Heart right ventricle (tissue), 16 donors: ENCODE measurements around the gene MACIR. TPM values are rescaled to one million over a fixed set of nuclear protein-coding genes. Genes with fewer than 3 reads are reported as not detected.

Experiments used
- ATAC-seq, 8 donors: fragments of 200-7000 bp; cut with Tn5 transposase; one replicate each; pipeline ENCODE4 v1.9.1; 2020; ENCODE audit warnings: mild to moderate bottlenecking in 8 of 8, moderate library complexity in 8 of 8, moderate number of reproducible peaks in 1 of 8
- DNase-seq, 2 donors: peaks; one replicate each; pipeline ENCODE4 v3.0.0-alpha.2; 2020
- H3K27ac ChIP-seq, 10 donors: fragments of 200-600 bp; sonication (generic) in 2 of 10; one replicate each; pipeline versions ENCODE4 v1.5.0 to v1.8.0; 2020 to 2022; ENCODE audit warnings: mild to moderate bottlenecking in 3 of 10
- H3K27me3 ChIP-seq, 7 donors: fragments of 200-600 bp; one replicate each; pipeline ENCODE4 v1.8.0; 2021 to 2022; ENCODE audit warnings: mild to moderate bottlenecking in 2 of 7
- H3K36me3 ChIP-seq, 9 donors: fragments of 200-600 bp; sonication (generic) in 1 of 9; one replicate each; pipeline versions ENCODE4 v1.5.0 to v1.8.0; 2020 to 2022; ENCODE audit warnings: mild to moderate bottlenecking in 2 of 9
- H3K4me1 ChIP-seq, 9 donors: fragments of 200-600 bp; sonication (generic) in 1 of 9; one replicate each; pipeline versions ENCODE4 v1.5.0 to v1.8.0; 2020 to 2022; ENCODE audit warnings: mild to moderate bottlenecking in 4 of 9
- H3K4me3 ChIP-seq, 10 donors: fragments of 200-600 bp; sonication (generic) in 2 of 10; one replicate each; pipeline versions ENCODE4 v1.5.0 to v1.8.0; 2020 to 2022; ENCODE audit warnings: mild to moderate bottlenecking in 7 of 10, moderate library complexity in 2 of 10
- H3K9me3 ChIP-seq, 11 donors: fragments of 200-600 bp in 10 of 11; sonication (generic) in 2 of 11; one replicate each; pipeline versions ENCODE4 v1.5.0 to v1.8.0; 2013 to 2022; ENCODE audit warnings: mild to moderate bottlenecking in 2 of 11, control low read depth in 1 of 11, moderate library complexity in 1 of 11
- WGBS, 2 donors: extraction: QIAGEN DNeasy Blood & Tissue Kit; methylation state at CpG; one replicate each; pipeline ENCODE4 v1.1.7; 2013; ENCODE audit warnings: inconsistent platforms in 1 of 2; 5-methylcytosine and 5-hydroxymethylcytosine counted together
- intact Hi-C, 10 donors: fragments of 100-400 bp; cut with DNase I; formaldehyde crosslinking; loops; one replicate each; pipeline versions ENCODE4 v1.11.1 to v1.14.2; 2022
- polyA plus RNA-seq, 2 donors: library from polyadenylated mRNA; stranded (reverse); fragments of 200-250 nt; gene quantifications; one replicate each; pipeline ENCODE4 v1.2.3, GENCODE V29; 2013
- total RNA-seq, 10 donors: library from RNA; stranded (reverse); fragmentation: NEBNext Ultra II Directional in 3 of 10; extraction: Animal tissue kit (Norgen Biotek cat#: 25700) in 3 of 10; gene quantifications; one replicate each; pipeline versions ENCODE4 v1.2.1 to v1.2.4, GENCODE V29; 2021 to 2023
- TF ChIP-seq, protein P1 (sequence below), 9 donors: fragments of 200-600 bp; sonication (generic) in 2 of 9; IDR thresholded peaks; one replicate each; pipeline versions ENCODE4 v1.5.0 to v1.8.0; 2021 to 2022; ENCODE audit warnings: antibody characterized with exemption in 9 of 9, mild to moderate bottlenecking in 5 of 9, moderate library complexity in 1 of 9
- donor health status: Arrhythmogenic right ventricular cardiomyopathy.
- donor health status: ischemic (EF 13 %, LVEDD 7.1; RV severe dilation, severe dysfunction).
- donor health status: healthy with polysubstance abuse.
- donor health status: DM: no; HTN: yes; CAD: no.
- donor health status: DM: no; HTN: no; CAD: no.
- donor health status: ischemic (EF 25% LVEDD 6.9; RV normal size, moderate dysfunction).
- donor health status: ischemic (EF 25% LVEDD 5.7; RV mildly dilated, moderate dysfunction).
- donor health status: healthy.
- donor health status: DM: yes; HTN: yes; CAD: no.
- donor health status: Ischemic cardiomyopathy.
- donor health status: ischemic (EF 35%, LVEDD 5.7; RV mildly dilated, moderate dysfunction).
- donor health status: nonischemic (EF 11% LVEDD 7.7; RV severe dilation, severe dysfunction).
- donor health status: DM: yes; HTN: yes; CAD: no.
- donor health status: PGD.
- donor health status: ischemic (EF 29% LVEDD 5.4; RV normal size, mild dysfunction).
- donor health status: nonischemic (EF 23%, LVEDD 6.1; RV moderate dilation, normal function).

Gene MACIR
- total and polyA plus RNA-seq, 12 donors, result 1.8 to 5.1 (median 3.8) TPM

DNA sequence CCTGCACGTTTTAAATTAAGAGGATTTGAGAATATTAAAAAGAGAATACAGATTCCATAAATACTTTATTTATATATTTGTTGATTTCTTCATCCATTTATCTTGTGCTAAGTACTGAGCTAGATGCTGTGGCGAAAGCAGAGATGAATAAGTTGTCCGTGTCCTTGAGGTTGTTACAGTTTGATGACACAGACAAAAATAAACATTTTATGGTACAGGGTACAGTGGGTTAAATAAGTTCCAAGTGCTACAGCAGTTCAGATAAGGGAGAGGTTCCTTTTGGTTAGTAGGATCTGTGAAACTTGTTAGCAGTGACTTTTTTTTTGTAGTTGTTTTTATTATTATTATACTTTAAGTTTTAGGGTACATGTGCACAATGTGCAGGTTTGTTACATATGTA is 50.2 kb downstream of the MACIR start:
- no peak for DNase-seq
- 72 to 83% methylated on average over 3 of the region's 3 CpGs for WGBS, 2 donors
- Histone ChIP-seq H3K36me3 (no peaks in the 10 kb centered on the region), H3K4me1 (no peaks in the 10 kb centered on the region), H3K27ac (no peak overlapping the region), H3K4me3 (no peak overlapping the region), H3K27me3 (no peaks in the 10 kb centered on the region), H3K9me3 (peaks cover 0 to 4% (median 0%) of the 10 kb centered on the region in 11 donors)
- TF ChIP-seq, protein P1, sequence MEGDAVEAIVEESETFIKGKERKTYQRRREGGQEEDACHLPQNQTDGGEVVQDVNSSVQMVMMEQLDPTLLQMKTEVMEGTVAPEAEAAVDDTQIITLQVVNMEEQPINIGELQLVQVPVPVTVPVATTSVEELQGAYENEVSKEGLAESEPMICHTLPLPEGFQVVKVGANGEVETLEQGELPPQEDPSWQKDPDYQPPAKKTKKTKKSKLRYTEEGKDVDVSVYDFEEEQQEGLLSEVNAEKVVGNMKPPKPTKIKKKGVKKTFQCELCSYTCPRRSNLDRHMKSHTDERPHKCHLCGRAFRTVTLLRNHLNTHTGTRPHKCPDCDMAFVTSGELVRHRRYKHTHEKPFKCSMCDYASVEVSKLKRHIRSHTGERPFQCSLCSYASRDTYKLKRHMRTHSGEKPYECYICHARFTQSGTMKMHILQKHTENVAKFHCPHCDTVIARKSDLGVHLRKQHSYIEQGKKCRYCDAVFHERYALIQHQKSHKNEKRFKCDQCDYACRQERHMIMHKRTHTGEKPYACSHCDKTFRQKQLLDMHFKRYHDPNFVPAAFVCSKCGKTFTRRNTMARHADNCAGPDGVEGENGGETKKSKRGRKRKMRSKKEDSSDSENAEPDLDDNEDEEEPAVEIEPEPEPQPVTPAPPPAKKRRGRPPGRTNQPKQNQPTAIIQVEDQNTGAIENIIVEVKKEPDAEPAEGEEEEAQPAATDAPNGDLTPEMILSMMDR (IDR thresholded peaks at IDR 0.05), result no peak
- intact Hi-C loops, result no loop called here
- ATAC-seq, result no peak

DNA sequence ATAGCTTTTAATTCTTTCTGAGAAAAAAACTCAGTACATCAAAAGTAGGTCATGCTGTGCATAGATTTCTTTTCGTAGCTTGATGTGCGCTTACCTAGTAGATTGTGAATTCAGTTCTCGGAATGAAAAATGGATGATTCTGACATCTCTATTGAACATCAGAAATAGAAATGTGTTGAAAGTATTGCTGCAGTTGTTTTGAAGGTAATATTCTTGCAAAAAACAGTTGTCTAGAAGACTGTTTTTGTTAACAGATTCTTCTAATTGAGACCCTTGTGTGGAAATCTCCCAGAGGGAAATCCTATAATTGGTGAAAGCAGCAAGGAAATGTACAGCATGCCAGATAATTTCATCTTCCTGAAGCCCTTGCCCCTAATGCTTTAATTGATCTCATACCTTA is 54.5 kb downstream of the MACIR start:
- no peaks in the 10 kb centered on the region for H3K27me3 ChIP-seq
- 91 to 97% methylated on average over 3 of the region's 3 CpGs for WGBS, 2 donors
- no peak overlapping the region for H3K4me3 ChIP-seq

DNA sequence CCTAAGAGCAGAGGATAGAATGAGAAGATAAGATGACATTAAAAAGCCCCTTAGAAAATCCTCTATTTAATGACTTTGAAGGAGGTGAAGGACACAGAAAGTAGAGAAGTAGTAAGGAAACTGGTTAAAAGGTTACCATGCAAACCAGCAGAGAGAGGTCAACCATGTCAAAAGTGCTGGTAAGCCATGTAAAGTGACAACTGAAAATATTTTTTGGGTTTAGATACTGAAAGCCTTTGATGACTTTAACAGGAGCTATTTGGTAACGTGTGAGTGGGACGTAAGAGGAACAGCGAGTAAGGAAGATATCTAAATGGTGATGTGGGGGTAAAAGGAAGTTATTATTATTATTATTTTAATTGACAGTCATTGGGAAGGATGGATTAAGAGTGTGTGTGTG is 56.9 kb downstream of the MACIR start:
- TF ChIP-seq, protein P1 (IDR thresholded peaks at IDR 0.05), result no peak
- H3K4me3 ChIP-seq, result no peak overlapping the region
- H3K27ac ChIP-seq, result no peak overlapping the region
- H3K4me1 ChIP-seq, result no peaks in the 10 kb centered on the region
- no peak for ATAC-seq
- H3K9me3 ChIP-seq, result no peaks in the 10 kb centered on the region
- H3K36me3 ChIP-seq, result no peaks in the 10 kb centered on the region
- WGBS, 2 donors, result 82 to 83% methylated on average over 3 of the region's 3 CpGs
- intact Hi-C loops, result no loop called here
- H3K27me3 ChIP-seq, result no peaks in the 10 kb centered on the region
- no peak for DNase-seq

More for the DNA sequence above, 54.5 kb downstream of the MACIR start:
- DNase-seq, result no peak
- TF ChIP-seq, protein P1 (IDR thresholded peaks at IDR 0.05), result no peak
- ATAC-seq, result no peak
- H3K36me3 ChIP-seq, result no peaks in the 10 kb centered on the region
- H3K4me1 ChIP-seq, result no peaks in the 10 kb centered on the region
- intact Hi-C loops, result no loop called here
- H3K27ac ChIP-seq, result no peak overlapping the region
- H3K9me3 ChIP-seq, result no peaks in the 10 kb centered on the region

DNA sequence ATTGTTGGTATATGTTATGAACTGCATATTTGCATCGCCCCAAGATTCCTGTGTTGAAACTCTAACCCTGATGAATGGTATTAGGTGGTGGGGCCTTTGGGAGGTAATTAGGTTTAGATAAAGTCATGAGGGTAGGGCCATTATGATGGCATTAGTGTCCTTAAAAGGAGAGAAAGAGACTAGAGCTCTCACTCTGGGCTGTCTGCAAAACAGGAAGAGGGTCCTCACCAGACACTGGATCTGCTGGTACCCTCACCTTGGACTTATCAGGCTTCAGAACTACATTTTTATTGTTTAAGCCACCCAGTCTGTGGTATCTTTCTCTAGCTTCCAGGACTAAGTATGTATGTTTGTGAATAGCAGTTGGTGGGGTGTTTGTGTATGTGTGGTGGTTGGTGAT is 68.9 kb downstream of the MACIR start:
- TF ChIP-seq, protein P1 (IDR thresholded peaks at IDR 0.05), result no peak

DNA sequence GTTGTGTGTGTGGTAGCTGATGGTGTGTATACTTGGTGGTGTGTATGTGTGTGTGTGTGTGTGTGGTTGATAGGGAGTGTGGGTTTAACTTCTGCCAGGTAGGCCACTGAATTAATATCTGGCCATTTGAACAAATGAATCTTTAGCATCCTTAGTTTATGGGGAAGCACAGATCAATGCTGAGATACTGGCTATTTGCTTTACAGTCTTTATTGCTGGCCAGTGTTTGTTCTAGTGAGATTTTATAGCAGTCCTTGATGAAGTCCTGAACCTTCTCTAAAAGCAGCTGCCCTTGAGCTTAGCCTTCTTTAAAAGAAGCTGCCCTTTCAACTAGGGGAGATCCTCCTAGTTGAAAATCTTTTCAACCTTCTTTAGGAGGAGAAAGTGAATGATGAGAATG is 69.3 kb downstream of the MACIR start:
- H3K27ac ChIP-seq, result no peak overlapping the region
- no peak for ATAC-seq
- H3K36me3 ChIP-seq, result no peaks in the 10 kb centered on the region
- H3K9me3 ChIP-seq, result no peaks in the 10 kb centered on the region
- TF ChIP-seq, protein P1 (IDR thresholded peaks at IDR 0.05), result no peak
- no peak overlapping the region for H3K4me3 ChIP-seq
- no peaks in the 10 kb centered on the region for H3K4me1 ChIP-seq
- intact Hi-C loops, result no loop called here
- no peaks in the 10 kb centered on the region for H3K27me3 ChIP-seq
- no peak for DNase-seq

More for the DNA sequence above, 68.9 kb downstream of the MACIR start:
- no peaks in the 10 kb centered on the region for H3K4me1 ChIP-seq
- intact Hi-C loops, result no loop called here
- H3K27ac ChIP-seq, result no peak overlapping the region
- ATAC-seq (no peak), DNase-seq (no peak)
- H3K4me3 ChIP-seq, result no peak overlapping the region
- H3K9me3 ChIP-seq, result no peaks in the 10 kb centered on the region
- H3K36me3 ChIP-seq, result no peaks in the 10 kb centered on the region
- H3K27me3 ChIP-seq, result no peaks in the 10 kb centered on the region
- 92 to 97% methylated on average over 1 of the region's 1 CpG for WGBS, 2 donors
